GM03348 (cell line): Measurements from ENCODE around the gene LSM11.
"Not testable (repeated sequence)": the region's sequence is repeated elsewhere in the genome, so short reads cannot be mapped to it uniquely, and the experiment has no call there.

Experiments
- DNase-seq: peaks from one replicate; pipeline ENCODE4 v3.0.0; 2012; ENCODE audit warnings: low spot score

Gene LSM11

DNA sequence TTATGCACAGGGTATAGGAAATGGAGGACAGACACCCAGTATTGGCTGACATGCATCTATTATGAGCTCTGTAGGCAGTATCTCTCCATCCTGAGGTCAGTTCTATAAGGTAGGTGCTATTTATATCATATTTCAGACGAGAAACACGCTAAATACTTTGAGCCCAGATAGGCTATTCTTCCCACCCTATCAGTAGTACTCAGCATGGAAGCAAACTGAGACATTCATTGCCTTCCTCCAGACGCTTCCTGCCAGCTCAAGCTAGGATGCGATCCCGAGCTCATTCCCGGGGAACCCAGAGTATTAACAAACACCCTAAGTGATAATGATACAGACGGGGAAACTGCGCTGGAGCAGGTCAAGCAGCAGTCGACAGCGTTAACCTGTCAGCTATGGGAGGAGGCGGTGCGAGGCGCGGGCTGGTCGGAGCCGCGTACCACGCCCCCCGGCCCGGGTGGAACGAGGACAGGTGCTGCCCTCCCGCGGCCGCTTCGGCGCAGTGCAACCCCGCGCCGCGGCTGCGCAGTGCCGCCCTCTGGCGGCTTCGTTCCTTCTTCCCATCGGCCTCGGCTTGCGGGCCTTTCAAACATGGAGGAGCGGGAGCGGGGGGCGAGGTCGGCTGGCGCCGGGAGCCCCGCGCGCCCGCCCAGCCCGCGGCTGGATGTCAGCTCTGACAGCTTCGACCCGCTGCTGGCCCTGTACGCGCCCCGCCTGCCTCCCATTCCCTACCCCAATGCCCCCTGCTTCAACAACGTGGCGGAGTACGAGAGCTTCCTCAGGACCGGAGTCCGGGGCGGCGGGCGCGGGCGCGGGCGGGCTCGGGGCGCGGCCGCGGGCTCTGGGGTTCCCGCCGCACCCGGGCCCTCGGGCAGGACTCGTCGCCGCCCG is at the start of gene LSM11:
Gene LSM11, plus strand, starts transcription at position 550 of the 888 bp plus-strand sequence. Its CDS starts 39 bp downstream, at position 589.
- peak; percentile 98 for DNase-seq

DNA sequence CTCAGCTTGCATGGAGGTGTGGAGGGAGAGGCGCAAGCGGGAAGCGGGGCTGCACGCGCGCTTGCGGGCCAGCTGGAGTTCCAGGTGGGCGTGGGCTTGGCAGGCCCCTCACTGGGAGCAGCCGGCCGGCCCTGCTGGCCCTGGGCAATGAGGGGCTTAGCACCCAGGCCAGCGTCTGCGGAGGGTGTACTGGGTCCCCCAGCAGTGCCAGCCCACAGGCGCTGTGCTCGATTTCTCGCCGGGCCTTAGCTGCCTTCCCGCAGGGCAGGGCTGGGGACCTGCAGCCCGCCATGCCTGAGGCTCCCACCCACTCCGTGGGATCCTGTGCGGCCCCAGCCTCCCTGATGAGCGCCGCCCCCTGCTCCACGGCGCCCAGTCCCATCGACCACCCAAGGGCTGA is 49.7 kb upstream of the LSM11 start:
- not testable (repeated sequence) for DNase-seq

DNA sequence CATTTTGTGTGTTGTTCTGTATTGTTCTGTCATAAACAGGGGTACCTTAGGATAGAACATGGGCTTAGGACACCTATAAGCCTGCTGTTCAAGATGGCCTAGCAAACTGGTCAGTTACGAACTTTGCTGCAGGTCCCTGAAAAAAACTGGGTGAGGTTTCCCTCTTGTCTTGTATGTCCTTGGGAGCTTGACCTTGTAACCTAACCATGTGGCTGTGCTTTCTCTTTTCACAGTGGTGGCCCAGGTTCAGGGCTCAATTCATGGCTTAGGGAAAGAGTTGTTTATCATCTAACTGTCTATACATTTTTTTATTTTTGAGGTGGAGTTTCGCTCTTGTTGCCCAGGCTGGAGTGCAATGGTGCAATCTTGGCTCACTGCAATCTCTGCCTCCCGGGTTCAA is 47.4 kb upstream of the LSM11 start:
- not testable (repeated sequence) for DNase-seq

GRCh38 chr5:157698674-157699073 is 44.8 kb upstream of the LSM11 start:
- not testable (repeated sequence) for DNase-seq

DNA sequence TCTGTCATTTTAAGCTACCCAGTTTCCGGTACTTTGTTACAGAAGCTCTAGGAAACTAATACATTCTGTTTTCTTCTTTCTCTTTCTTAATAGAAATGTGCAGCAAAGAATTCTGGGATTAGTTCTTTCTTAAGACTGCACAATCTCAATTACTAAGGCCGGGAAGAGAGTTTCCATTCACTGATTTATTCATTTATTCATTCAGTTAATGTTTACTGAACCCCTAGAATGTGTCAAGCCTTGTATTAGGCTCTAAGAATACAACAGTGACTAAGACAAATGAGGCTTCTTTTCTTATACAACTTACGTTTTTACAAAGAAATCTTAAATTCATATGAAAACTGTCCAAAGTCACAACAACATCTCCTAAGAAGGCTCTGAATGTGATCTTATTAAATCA is 39.8 kb upstream of the LSM11 start:
- no peak for DNase-seq

DNA sequence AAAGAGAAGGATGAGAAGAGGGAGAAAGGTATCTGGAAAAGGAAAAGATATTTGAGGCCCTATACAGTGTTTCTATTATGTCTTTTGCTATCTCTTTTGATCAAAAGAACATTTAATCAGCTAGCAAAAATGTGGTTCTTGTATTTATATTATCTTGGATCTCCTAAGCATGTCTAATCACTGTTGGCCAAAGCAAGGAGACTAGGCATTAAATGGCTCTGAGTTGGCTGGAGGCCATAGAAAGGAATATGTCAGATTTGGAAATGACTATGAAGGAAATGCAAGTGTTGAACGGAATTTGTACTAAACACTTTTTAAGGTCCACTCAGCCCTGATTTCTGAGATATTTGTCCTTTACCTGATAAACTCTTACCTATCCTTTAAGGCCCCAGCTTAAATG is 34.6 kb upstream of the LSM11 start:
- no peak for DNase-seq

DNA sequence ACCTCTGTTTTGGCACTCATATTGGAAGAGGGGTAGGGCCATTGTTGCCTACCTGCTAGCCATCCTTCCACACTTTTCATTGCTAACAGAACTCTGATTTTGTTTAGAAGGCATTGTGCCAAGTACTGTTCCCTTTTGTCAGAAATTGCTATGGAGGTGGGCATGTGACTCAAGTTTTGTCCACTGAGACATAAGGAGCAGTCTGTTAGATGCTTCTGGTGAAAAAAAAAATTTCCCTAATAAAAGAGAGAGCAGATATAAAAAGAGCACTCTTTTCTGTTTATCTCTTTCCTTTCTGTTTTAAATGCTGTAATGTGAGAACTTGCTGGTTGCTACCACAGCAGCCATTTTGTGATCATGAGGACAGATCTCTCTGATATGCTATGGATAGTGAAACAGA is 34.2 kb upstream of the LSM11 start:
- DNase-seq: no peak

DNA sequence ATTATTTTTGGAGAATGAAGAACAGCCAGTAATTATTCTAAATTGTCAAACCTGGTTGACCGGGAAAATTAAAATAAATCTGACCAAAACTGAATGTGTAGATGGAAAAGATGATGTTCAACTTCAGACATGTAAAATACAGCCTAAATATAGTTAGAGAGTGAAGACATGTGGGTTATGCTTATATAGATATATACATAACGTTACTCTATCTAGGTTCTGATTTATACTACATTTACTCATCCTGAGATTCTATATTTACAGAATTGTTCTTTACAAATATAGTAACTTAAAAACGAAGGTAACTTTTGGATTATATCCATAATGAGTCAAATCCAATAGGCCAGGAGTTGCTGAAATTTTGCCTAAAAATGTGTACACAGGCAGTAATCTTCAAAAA is 33.1 kb upstream of the LSM11 start:
- DNase-seq: no peak

GRCh38 chr5:157710882-157711281 is 32.6 kb upstream of the LSM11 start:
- DNase-seq: peak; percentile 71

GRCh38 chr5:157713830-157714595 is 29.5 kb upstream of the LSM11 start:
- DNase-seq: peak; percentile 4

GRCh38 chr5:157714596-157714864 is 29.0 kb upstream of the LSM11 start:
- no peak for DNase-seq

DNA sequence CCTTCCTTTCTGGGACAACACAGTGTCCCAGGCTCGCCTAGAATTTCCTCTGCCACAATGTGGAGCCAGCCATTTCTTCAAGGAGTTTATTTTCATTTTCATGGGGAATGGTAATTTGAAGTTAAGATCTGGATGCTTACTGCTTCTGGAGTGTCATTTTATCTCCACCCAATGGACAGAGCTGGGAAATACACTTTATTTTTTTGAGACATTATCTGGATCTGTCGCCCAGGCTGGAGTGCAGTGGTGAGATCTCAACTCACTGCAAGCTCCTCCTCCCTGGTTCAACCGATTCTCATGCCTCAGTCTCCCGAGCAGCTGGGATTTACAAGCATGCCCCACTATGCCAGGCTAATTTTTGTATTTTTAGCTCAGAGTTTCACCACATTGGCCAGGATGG is 25.0 kb upstream of the LSM11 start:
- peak; percentile 77 for DNase-seq

- DNase-seq: no peak
These were observed 24.3 kb upstream of the LSM11 start for GRCh38 chr5:157719245-157719644.

GRCh38 chr5:157721159-157721558 is 22.4 kb upstream of the LSM11 start:
- no peak for DNase-seq

- DNase-seq: not testable (repeated sequence)
These were observed 20.6 kb upstream of the LSM11 start for GRCh38 chr5:157722895-157723294.

- DNase-seq: not testable (repeated sequence)
These were observed 16.9 kb upstream of the LSM11 start for GRCh38 chr5:157726607-157727006.

GRCh38 chr5:157727858-157728257 is 15.7 kb upstream of the LSM11 start:
- not testable (repeated sequence) for DNase-seq

GRCh38 chr5:157729858-157730257 is 13.7 kb upstream of the LSM11 start:
- no peak for DNase-seq

- DNase-seq: no peak
These were observed 12.6 kb upstream of the LSM11 start for GRCh38 chr5:157730900-157731271.

- DNase-seq: peak; percentile 98
These were observed 12.0 kb upstream of the LSM11 start, which contains the start of gene THG1L for GRCh38 chr5:157731272-157732129. THG1L (plus strand) TSS chr5:157731420; CDS start chr5:157731441, 21 bp downstream.

DNA sequence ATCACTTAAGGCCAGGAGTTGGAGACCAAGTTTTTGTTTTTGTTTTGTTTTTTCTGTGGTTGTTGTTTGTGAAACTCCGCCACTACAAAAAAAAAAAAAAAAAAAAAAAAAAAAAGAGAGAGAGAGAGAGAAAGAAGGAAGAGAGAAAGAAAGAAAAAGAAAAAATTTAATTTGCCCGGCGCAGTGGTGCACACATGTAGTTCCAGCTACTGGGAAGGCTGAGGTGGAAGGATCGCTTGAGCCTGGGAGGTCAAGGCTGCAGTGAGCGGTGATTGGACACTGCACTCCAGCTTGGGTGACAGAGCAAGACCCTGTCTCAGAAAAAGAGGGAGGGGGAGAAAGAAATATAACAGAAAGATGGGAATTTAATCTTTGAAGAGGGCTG is 11.4 kb upstream of the LSM11 start:
- no peak for DNase-seq

DNA sequence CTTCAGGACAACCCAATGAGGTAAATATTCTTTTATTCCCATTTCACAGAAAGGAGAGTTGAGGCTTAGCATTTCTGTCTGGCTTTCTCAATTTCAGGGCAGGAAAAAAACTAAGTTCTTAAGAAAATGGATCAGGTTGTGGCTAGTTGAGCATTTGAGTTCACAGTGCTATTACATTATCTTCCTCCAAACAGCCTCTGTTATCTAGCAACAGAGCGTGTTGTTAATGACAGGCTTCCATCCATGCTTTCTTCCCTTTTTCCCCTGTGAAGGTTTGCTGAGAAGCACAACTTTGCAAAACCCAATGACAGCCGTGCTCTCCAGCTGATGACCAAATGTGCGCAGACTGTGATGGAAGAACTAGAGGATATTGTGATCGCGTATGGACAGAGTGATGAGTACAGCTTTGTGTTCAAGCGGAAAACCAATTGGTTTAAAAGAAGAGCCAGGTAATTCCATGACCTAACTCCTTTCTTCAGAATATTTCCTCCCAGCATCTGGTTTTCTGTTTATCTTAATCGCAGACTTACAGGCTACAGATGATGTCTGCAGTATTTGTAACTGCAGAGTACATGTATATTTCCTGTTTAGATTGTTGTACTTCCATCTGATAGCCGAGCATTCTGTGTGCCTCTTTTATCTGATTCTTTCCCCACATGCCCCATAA is 10.8 kb upstream of the LSM11 start:
- DNase-seq: no peak
